Inferior parietal cortex (tissue), 1 donor: Measurements from ENCODE around the gene ALMS1.
"Not testable (repeated sequence)": the region's sequence is repeated elsewhere in the genome, so short reads cannot be mapped to it uniquely, and the experiment has no call there.

Source experiments
- DNase-seq: peaks from one replicate; pipeline ENCODE4 v3.0.0-alpha.2; 2016; ENCODE audit errors: extremely low spot score

ALMS1 gene

DNA sequence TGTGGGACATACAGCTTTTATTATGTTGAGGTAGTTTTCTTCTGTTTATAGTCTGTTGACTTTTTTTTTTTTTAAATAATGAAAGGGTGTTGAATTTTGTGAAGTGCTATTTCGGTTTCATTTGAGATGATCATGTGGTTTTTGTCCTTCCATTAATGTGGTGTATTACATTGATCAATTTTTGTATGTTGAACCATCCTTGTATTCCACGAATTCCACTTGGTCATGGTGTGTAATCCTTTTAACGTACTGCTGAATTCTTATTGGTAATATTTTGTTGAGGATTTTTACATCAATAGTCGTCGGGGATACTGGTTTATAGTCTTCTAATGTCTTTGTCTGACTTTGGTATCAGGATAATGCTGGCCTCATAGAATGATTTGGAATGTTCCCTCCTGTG lies 18.8 kb downstream of the ALMS1 start:
- no peak for DNase-seq

DNA sequence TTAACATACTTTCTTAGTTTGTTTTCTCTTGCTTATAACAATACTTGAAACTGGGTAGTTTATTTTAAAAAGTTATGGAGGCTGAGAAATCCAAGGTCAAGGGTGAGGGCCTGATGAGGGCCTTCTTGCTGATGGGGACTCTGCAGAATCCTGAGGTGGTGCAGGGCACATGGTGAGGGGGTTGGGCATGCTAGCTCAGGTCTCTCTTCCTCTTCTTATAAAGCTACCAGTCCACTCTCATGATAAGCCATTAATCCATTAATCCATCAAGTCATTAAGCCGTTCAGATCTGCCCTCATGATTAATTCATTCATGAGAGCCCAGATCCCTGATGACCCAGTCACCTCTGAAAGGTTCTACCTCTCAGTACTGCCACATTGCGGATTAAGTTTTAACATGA lies 21.4 kb downstream of the ALMS1 start:
- DNase-seq: no peak

DNA sequence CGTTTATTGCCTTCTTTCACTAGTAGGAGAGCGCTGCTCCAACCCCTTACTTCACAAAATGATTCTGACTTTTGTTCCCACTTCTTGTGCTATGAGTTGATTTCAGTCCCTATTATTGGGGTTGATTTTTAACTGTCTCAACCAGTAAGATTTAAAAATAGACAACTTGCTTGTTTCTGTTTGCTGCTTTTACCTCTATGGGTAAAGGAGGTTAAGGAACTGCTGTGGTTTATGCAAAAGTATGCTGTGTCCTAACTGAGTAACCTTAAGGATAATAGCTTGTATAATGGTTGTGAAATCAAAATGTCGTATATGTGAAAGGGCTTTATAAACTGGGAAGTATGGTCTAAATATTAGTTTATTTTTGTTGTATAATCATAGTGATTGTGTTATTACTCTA lies 22.6 kb downstream of the ALMS1 start:
- no peak for DNase-seq

DNA sequence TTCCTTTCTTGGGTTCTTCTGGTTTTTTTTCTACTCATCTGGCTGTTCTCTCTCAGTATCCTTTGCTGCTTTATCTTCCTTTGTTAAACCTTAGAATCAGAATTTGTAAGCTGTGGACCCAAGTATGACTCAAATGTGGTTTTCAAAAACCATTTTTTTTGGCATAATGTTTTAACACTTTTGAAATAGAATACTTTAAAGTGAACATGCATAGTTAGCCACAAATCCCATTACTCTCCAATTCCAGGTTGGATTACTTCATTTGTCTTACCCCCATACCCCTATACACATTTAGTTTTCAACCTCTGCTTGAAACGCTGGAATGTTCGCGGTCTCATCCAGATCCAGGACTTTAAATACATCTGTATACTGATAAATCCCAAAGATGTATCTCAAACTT lies 29.1 kb downstream of the ALMS1 start:
- DNase-seq: no peak

DNA sequence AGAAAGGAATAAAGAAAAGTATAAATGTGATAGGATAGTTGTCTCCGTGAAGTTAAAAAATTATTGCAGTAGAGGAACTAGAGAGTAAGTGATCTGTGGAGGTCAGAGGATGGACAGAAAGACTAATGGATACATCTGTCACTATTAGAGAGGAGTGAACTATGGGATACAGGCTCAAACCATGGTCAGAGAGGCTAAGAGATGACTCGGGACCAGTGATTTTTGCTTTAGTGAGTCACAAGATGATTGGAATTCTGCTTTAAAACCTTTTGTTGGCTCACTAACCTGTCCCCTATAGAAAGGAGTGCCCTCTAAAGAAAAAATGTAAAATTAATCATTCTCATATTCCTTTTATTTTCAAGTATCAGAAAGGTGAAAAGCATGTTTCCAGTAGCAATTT lies 30.3 kb downstream of the ALMS1 start:
- DNase-seq: no peak

DNA sequence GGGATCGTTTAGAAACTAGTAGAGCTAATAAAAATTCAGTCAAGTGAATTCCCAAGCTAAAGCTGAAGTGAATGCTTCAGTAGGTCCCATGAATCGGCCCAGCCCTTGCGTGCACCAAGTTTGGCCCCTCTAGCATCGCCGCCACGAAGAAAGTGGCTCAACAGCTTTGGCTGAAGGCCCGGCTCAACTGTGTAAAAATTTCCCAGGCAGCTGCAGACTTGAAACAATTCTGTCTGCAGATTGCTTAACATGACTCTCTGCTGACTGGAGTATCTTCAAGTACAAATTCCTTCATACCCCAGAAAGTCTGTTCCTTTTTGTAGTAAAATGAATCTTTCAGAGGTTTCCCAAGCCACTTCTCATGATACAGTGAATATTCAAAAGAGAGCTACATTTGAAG lies 32.7 kb downstream of the ALMS1 start:
- DNase-seq: peak; percentile 53

DNA sequence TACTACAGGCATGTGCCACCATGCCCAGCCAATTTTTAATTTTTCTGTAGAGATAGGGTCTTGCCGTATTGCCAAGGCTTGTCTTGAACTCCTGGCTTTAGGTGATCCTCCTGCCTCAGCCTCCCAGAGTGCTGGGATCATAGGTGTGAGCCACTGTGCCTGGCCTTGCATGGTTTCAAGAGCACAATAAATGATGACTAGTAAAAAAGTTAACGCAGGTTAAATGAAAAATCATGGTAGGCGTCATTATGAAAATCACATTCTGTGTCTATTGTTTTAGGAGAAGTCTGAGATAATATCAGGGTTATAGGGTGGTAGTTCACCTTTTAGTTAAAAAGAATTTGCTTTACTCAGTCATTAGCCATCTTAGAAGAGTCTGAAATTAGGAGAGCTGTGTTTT lies 38.3 kb downstream of the ALMS1 start:
- no peak for DNase-seq

DNA sequence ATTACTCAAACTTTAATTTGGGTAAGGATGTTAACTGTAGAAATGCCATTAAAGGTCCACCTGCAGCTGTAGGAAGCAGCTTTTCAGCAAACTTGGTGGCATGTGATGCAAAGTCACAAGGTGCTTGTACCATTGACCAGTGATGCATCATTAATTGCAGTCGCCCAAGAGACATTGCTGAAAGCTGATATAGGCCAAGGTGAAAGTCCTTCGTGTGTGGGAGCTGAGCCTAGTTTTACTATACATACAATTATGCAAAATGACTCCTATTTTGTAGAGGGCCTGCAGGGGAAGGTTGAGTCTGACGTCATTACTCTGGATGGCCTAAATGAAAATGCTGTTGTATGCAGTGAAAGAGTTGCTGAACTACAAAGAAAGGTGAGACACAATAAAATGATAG lies 40.5 kb downstream of the ALMS1 start:
- DNase-seq: no peak

DNA sequence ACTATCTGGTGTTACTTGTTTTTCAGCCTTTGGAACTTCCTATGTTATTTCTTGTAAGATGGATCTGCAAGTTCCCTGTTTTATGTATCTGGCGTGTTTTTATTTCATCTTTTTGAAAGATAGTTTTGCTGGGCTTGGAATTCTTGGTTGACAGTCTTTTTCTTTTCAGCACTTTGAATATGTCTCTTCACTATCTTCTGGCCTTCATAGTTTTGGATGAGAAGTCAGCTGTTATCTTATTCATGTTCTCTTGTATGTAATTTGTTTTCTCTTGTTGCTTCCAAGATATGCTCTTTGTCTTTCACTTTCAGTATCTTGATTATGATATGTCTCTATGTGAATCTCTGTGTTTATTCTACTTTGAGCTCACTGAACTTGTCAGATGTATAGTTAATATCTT lies 50.4 kb downstream of the ALMS1 start:
- DNase-seq: no peak

DNA sequence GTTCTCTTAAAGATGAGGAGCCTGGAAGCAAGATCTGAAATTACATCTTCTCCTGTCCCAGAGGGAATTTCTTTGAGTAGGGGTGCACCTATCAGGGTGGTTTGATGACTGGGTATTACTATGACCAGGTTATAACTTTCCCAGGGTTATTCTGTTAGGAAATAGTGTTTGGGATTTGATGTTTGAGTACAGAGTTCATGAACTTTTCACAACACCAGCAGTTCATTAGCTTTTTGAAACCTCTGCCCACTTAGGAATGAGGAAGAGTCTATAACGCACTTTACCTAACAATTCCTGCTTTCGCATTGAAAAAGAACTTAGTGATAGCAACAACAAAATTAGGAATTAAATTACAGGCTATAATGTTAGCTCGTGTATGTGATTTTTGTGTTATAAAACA lies 58.6 kb downstream of the ALMS1 start:
- no peak for DNase-seq

DNA sequence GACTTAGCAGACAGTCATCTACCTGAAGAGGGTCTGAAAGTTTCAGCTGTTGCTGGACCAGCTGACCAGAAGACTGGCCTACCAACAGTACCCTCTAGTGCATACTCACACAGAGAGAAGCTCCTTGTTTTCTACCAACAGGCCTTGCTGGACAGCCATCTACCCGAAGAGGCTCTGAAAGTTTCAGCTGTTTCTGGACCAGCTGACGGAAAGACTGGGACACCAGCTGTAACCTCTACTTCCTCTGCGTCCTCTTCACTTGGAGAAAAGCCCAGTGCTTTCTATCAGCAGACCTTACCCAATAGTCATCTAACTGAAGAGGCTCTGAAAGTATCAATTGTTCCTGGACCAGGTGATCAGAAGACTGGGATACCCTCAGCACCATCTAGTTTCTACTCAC lies 63.2 kb downstream of the ALMS1 start:
- no peak for DNase-seq

DNA sequence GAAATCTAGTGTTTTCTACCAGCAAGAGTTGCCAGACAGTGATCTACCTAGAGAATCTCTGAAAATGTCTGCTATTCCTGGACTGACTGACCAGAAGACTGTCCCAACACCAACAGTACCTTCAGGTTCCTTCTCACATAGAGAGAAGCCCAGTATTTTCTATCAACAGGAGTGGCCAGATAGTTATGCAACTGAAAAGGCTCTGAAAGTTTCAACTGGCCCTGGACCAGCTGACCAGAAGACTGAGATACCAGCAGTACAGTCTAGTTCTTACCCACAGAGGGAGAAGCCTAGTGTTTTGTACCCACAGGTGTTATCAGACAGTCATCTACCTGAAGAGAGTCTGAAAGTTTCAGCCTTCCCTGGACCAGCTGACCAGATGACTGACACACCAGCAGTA lies 63.8 kb downstream of the ALMS1 start:
- DNase-seq: no peak

DNA sequence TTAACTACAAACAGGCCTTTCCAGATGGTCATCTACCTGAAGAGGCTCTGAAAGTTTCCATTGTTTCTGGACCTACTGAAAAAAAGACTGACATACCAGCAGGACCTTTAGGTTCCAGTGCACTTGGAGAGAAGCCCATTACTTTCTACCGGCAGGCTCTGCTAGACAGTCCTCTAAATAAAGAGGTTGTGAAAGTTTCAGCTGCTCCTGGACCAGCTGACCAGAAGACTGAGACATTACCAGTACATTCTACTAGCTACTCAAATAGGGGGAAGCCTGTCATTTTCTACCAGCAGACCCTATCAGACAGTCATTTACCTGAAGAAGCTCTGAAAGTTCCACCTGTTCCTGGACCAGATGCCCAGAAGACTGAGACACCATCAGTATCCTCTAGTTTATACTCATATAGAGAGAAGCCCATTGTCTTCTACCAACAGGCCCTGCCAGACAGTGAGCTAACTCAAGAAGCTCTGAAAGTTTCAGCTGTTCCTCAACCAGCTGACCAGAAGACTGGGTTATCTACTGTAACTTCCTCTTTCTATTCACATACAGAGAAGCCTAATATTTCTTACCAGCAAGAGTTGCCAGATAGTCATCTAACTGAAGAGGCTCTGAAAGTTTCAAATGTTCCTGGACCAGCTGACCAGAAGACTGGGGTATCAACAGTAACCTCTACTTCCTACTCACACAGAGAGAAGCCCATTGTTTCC lies 65.8 kb downstream of the ALMS1 start:
- DNase-seq: peak; percentile 9

DNA sequence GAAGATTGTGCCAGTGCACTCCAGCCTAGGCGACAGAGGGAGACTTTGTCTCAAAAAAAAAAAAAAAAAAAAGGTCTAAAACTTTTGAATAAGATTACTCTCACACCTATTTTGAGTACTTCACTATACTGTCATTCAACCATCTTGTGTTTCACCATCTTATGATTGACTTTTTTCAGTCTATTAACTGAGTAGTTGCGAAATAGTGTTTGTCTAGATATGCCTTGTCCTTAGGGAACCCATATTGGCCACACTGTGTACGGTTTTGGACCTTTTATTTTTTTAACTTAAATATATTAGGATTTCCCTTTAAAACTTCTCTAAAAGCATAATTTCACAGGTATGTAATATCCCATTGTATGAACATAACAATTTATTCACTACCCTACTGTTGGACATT lies 72.3 kb downstream of the ALMS1 start:
- no peak for DNase-seq

DNA sequence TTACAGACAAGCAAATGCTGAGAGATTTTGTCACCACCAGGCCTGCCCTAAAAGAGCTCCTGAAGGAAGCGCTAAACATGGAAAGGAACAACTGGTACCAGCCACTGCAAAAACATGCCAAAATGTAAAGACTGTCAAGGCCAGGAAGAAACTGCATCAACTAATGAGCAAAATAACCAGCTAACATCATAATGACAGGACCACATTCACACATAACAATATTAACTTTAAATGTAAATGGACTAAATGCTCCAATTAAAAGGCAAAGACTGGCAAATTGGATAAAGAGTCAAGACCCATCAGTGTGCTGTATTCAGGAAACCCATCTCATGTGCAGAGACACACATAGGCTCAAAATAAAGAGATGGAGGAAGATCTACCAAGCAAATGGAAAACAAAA lies 76.8 kb downstream of the ALMS1 start:
- DNase-seq: not testable (repeated sequence)

DNA sequence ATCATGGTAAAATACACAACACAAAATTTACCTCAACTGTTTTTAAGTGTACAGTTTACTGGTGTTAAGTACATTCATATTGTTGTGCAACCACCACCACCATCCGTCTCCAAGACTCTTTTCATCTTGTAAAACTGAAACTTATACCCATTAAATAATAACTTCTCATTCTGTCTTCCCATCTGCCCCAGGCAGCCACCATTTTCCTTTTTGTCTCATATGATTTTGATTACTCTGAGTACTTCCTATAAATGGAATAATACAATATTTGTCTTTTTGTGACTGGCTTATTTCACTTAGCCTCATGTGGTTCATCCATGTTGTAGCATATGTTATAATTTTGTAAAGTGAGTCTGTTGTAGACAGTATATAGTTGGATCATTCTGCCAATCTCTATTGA lies 82.7 kb downstream of the ALMS1 start:
- DNase-seq: no peak

DNA sequence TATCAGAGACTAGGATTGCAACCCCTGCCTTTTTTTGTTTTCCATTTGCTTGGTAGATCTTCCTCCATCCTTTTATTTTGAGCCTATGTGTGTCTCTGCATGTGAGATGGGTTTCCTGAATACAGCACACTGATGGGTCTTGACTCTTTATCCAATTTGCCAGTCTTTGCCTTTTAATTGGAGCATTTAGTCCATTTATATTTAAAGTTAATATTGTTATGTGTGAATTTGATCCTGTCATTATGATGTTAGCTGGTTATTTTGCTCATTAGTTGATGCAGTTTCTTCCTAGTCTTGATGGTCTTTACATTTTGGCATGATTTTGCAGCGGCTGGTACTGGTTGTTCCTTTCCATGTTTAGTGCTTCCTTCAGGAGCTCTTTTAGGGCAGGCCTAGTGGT lies 98.2 kb downstream of the ALMS1 start:
- DNase-seq: not testable (repeated sequence)

DNA sequence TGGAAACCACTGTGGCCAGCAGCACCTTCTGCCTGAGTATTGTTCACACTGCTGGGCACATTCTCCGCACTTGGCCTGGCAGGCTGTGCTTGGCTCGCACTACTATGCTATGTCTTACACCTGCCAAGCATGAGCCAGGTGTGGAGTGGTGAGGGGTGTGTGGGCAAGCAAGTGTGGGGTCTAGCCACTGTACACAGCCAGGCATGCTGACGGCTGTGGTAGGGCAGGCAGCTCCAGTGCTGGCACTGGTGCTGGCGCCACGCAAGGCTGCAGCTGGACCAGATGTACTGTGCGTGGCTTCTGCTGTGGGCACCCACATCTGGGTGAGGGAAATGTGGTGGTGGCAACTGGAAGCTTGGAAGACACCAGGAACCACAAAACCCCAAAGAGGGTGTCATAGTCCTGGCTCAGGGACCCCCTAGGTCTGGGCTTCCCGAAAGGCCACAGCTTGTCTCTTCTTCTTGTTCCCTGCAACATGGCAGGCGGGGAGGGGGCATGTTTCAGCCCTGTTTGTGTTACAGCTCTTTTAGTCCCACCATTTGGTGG lies 101.5 kb downstream of the ALMS1 start:
- DNase-seq: no peak

DNA sequence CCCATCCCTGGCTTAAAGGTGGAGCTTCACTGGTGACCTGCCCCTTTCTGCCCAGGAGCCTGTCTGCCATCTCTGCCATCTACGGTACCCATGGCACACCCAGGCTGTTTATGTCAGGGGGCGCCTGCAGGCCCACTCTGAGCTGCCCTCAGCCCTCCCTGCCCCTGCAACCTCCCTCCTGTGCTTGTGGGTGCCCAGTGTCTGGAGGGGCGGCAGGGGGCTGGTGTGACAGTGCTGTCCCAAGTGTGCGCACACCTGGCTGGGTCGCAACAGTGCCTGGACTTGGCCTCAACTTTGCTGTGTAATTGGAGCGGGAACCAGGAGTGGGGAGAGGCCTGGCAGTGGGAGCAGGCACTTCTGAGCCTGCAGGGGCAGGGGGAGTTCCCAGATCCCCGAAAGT lies 102.4 kb downstream of the ALMS1 start:
- no peak for DNase-seq

DNA sequence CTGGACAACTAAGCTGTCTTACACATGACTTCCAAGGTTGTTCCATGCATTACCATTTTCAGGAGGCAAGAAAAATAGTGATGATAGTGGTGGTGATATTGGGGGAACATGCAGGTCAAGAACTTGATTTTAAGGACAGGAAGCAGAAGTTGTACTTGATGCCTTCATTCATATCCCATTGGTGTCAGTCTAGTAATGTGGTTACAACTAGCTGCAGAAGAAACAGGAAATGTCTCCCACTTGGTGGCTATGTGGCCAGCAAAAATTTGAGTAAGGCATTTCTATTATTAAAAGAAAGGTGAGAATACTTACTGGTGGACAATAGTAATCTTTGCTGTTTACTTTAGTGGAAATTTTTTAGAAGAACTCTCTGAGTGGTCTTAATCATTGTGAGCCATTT lies 103.4 kb downstream of the ALMS1 start:
- DNase-seq: no peak

DNA sequence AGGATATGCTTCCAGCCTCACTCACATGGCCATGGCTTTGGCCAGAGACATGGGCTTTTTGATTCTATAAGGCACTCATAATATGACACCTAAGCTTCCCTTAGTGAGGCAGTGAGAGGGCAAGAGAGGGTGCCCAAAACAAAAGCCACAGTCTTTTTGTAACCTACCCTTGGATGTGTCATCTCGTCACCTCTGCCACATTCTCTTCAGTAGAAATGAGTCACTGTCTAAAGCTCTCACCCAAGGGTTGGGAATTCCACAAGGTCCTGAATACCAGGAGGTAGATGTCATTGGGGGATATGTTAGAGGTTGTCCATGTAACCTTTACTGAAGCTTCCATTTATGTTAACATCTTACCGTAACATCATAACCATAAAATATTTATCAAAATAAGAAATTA lies 108.4 kb downstream of the ALMS1 start:
- no peak for DNase-seq

DNA sequence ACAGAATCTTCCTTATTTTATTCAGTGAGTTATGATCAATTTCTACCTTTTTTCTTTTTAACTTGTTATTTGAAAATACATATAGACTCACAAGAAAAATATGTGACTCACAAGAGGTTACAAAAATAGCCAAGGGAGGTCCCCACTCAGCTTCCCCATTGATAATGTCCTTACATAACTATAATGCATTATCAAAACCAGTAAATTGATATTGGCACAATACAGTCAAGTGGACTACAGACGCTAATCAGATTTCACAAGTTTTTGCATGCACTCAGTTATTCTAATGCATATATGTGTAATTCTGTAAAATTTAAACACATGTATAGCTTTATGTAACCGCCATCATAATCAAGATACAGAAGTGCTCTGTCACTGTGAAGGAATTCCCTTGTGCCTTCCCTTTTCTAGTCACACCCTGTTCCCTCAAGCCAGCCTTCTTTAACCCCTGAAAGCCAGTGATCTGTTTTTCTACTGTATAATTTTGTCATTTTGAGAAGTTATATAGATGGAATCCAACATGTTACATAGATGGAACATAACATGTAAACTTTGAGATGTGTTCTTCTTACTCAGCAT lies 118.4 kb downstream of the ALMS1 start:
- no peak for DNase-seq

DNA sequence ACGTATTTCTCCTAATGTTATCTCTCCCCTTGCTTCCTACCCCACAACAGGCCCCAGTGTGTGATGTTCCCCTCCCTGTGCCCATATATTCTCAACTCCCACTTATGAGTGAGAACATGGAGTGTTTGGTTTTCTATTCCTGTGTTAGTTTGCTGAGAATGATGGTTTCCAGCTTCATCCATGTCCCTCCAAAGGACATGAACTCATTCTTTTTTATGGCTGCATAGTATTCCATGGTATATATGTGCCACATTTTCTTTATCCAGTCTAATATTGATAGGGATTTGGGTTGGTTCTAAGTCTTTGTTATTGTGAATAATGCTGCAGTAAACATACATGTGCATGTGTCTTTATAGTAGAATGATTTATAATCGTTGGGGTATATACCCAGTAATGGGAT lies 119.2 kb downstream of the ALMS1 start:
- not testable (repeated sequence) for DNase-seq

DNA sequence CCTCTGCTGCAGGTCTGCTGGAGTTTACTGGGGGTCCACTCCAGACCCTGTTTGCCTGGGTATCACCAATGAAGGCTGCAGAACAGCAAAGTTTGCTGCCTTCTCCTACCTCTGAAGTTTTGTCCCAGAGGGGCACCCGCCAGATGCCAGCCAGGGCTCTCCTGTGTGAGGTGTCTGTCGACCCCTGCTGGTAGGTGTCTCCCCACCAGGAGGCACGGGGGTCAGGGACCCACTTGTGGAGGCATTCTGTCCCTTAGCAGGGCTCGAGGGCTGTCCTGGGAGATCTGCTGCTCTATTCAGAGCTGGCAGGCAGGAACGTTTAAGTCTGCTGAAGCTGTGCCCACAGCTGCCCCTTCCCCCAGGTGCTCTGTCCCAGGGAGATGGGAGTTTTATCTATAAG lies 124.8 kb downstream of the ALMS1 start:
- not testable (repeated sequence) for DNase-seq
